H1 (cell line): ENCODE results near the gene ENDOU. TPM values are rescaled to one million over a fixed set of nuclear protein-coding genes. Genes with fewer than 3 reads are reported as not detected.

Experiments used
- BACH1 ChIP-seq: IDR thresholded peaks from 2 replicates; pipeline ENCODE4 v1.6.1; 2012; ENCODE audit warnings: low read length, improper control_type of control experiment
- CBX5 ChIP-seq: fragments of 300-800, 300-1000 bp; sonication (generic); IDR thresholded peaks from 2 replicates; pipeline ENCODE4 v1.7.1; 2016; ENCODE audit warnings: antibody characterized with exemption, low read length, low read depth
- MAFK ChIP-seq: IDR thresholded peaks from 2 replicates; pipeline ENCODE4 v1.6.1; 2012; ENCODE audit warnings: low read depth, mild to moderate bottlenecking, improper control_type of control experiment, low read length
- PHF8 ChIP-seq: fragments of 200-600 bp; sonication (generic); conservative IDR thresholded peaks from 2 replicates; pipeline ENCODE4 v1.7.1; 2012; ENCODE audit warnings: low read depth, mild to moderate bottlenecking, inconsistent platforms, low read length, moderate library complexity
- RBBP5 ChIP-seq: IDR thresholded peaks from 2 replicates; pipeline ENCODE4 v1.7.1; 2012; ENCODE audit warnings: low read depth, mild to moderate bottlenecking, inconsistent platforms, low read length, moderate library complexity, borderline replicate concordance
- TAF1 ChIP-seq: IDR thresholded peaks from 2 replicates; pipeline ENCODE4 v1.6.1; 2011; ENCODE audit warnings: mild to moderate bottlenecking, low read depth, low read length
- polyA plus RNA-seq, 7 experiments: library from polyadenylated mRNA; depleted of rRNA in 3 of 7; stranded (reverse) in 5 of 7; unstranded in 2 of 7; fragments of >200 nt in 5 of 7; fragments of 200-250 nt in 2 of 7; gene quantifications; 1 replicate in 5 of 7; 2 replicates in 1 of 7; 4 replicates in 1 of 7; pipeline versions ENCODE4 v1.2.1 to v1.2.3, GENCODE V29; 2011 to 2013; ENCODE audit warnings: missing spikeins in 2 of 7, mixed read lengths in 2 of 7
- total RNA-seq: library from RNA; stranded (reverse); fragmentation: NEBNext Ultra II Directional; extraction: Animal tissue kit (Norgen Biotek cat#: 25700); gene quantifications from 2 replicates; pipeline ENCODE4 v1.2.1, GENCODE V29; 2021
- TF ChIP-seq, protein P1 (sequence below): fragments of 300-600 bp; sonication (generic); IDR thresholded peaks from 2 replicates; pipeline ENCODE4 v1.7.1; 2012; ENCODE audit warnings: low read length, moderate library complexity, mild to moderate bottlenecking, inconsistent platforms; ENCODE audit not compliant: insufficient replicate concordance
- TF ChIP-seq, protein P2 (sequence below): IDR thresholded peaks from 2 replicates; pipeline ENCODE4 v1.6.1; 2011; ENCODE audit warnings: low read depth, mild to moderate bottlenecking, low read length; ENCODE audit not compliant: insufficient read depth
- TF ChIP-seq, protein P3 (sequence below): IDR thresholded peaks from 2 replicates; pipeline ENCODE4 v1.6.1; 2012; ENCODE audit warnings: inconsistent platforms

ENDOU gene
- total and polyA plus RNA-seq, 2 of the 8 experiments (the other 6 are each of a cell fraction or from before 2014, with no cell fraction given), result not detected

DNA sequence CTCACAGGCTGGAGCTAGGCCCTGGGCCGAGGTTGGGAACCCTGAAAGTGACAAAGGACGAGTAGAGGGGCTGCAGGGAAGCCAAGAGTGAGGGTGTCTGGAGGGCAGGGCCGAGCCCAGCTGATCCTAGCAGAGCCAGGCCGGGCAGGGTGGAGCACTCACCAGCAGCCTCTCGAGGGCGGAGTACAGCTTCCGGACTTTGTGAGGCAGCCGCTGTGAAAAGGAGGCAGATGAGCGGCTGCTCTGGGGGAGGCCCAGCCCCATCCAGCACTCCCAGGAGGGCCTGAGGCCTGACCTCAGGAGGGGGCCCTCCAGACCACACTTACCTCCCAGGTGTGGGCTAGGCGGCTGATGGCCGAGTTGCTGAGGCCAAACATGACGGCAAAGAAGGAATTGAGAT lies 14.7 kb upstream of the ENDOU start (continued):
- TF ChIP-seq, protein P1, sequence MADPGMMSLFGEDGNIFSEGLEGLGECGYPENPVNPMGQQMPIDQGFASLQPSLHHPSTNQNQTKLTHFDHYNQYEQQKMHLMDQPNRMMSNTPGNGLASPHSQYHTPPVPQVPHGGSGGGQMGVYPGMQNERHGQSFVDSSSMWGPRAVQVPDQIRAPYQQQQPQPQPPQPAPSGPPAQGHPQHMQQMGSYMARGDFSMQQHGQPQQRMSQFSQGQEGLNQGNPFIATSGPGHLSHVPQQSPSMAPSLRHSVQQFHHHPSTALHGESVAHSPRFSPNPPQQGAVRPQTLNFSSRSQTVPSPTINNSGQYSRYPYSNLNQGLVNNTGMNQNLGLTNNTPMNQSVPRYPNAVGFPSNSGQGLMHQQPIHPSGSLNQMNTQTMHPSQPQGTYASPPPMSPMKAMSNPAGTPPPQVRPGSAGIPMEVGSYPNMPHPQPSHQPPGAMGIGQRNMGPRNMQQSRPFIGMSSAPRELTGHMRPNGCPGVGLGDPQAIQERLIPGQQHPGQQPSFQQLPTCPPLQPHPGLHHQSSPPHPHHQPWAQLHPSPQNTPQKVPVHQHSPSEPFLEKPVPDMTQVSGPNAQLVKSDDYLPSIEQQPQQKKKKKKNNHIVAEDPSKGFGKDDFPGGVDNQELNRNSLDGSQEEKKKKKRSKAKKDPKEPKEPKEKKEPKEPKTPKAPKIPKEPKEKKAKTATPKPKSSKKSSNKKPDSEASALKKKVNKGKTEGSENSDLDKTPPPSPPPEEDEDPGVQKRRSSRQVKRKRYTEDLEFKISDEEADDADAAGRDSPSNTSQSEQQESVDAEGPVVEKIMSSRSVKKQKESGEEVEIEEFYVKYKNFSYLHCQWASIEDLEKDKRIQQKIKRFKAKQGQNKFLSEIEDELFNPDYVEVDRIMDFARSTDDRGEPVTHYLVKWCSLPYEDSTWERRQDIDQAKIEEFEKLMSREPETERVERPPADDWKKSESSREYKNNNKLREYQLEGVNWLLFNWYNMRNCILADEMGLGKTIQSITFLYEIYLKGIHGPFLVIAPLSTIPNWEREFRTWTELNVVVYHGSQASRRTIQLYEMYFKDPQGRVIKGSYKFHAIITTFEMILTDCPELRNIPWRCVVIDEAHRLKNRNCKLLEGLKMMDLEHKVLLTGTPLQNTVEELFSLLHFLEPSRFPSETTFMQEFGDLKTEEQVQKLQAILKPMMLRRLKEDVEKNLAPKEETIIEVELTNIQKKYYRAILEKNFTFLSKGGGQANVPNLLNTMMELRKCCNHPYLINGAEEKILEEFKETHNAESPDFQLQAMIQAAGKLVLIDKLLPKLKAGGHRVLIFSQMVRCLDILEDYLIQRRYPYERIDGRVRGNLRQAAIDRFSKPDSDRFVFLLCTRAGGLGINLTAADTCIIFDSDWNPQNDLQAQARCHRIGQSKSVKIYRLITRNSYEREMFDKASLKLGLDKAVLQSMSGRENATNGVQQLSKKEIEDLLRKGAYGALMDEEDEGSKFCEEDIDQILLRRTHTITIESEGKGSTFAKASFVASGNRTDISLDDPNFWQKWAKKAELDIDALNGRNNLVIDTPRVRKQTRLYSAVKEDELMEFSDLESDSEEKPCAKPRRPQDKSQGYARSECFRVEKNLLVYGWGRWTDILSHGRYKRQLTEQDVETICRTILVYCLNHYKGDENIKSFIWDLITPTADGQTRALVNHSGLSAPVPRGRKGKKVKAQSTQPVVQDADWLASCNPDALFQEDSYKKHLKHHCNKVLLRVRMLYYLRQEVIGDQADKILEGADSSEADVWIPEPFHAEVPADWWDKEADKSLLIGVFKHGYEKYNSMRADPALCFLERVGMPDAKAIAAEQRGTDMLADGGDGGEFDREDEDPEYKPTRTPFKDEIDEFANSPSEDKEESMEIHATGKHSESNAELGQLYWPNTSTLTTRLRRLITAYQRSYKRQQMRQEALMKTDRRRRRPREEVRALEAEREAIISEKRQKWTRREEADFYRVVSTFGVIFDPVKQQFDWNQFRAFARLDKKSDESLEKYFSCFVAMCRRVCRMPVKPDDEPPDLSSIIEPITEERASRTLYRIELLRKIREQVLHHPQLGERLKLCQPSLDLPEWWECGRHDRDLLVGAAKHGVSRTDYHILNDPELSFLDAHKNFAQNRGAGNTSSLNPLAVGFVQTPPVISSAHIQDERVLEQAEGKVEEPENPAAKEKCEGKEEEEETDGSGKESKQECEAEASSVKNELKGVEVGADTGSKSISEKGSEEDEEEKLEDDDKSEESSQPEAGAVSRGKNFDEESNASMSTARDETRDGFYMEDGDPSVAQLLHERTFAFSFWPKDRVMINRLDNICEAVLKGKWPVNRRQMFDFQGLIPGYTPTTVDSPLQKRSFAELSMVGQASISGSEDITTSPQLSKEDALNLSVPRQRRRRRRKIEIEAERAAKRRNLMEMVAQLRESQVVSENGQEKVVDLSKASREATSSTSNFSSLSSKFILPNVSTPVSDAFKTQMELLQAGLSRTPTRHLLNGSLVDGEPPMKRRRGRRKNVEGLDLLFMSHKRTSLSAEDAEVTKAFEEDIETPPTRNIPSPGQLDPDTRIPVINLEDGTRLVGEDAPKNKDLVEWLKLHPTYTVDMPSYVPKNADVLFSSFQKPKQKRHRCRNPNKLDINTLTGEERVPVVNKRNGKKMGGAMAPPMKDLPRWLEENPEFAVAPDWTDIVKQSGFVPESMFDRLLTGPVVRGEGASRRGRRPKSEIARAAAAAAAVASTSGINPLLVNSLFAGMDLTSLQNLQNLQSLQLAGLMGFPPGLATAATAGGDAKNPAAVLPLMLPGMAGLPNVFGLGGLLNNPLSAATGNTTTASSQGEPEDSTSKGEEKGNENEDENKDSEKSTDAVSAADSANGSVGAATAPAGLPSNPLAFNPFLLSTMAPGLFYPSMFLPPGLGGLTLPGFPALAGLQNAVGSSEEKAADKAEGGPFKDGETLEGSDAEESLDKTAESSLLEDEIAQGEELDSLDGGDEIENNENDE, result no peak
- no peak for TF ChIP-seq TAF1
- TF ChIP-seq PHF8, result no peak
- TF ChIP-seq, protein P2, sequence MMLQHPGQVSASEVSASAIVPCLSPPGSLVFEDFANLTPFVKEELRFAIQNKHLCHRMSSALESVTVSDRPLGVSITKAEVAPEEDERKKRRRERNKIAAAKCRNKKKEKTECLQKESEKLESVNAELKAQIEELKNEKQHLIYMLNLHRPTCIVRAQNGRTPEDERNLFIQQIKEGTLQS, result no peak
- TF ChIP-seq CBX5, result no peak
- TF ChIP-seq BACH1, result no peak
- TF ChIP-seq, protein P3, sequence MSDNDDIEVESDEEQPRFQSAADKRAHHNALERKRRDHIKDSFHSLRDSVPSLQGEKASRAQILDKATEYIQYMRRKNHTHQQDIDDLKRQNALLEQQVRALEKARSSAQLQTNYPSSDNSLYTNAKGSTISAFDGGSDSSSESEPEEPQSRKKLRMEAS, result no peak
- TF ChIP-seq RBBP5, result no peak
- no peak for TF ChIP-seq MAFK
